NK-92 (cell line): ENCODE measurements around the gene IGFL4.

Experiments used
- DNase-seq: peaks from one replicate; lab custom pipeline; 2025; ENCODE audit not compliant: unreplicated experiment; lab: John Stamatoyannopoulos, UW

IGFL4 gene

GRCh38 chr19:46065486-46066071 is 24.8 kb upstream of the IGFL4 start:
- DNase-seq: no peak

GRCh38 chr19:46063201-46063600 is 22.4 kb upstream of the IGFL4 start:
- no peak for DNase-seq

- no peak for DNase-seq
Observed at GRCh38 chr19:46060012-46060411, 19.2 kb upstream of the IGFL4 start.

- no peak for DNase-seq
Observed at GRCh38 chr19:46058778-46059177, 18.0 kb upstream of the IGFL4 start.

- DNase-seq: no peak
Observed at GRCh38 chr19:46056536-46056935, 15.7 kb upstream of the IGFL4 start.

- no peak for DNase-seq
Observed at GRCh38 chr19:46052896-46053295, 12.1 kb upstream of the IGFL4 start.

DNA sequence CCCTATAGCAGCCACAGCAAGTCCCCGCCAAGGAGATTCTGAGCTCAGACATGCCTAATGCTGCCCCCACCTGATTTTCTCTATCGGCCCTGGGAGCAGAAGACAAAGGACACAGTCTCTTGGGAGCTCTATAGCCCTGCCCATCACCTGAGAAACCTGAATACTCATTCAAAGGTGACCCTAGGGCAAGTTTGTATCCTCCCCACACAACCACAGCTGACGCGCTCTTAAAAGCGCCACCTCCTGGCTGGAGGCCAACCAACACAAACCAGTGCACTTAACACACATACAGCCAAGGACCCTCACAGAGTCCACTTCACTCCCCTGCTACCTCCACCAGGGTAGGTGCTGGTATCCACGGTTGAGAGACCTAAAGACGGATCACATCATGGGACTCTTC is 8.8 kb upstream of the IGFL4 start:
- no peak for DNase-seq

GRCh38 chr19:46043519-46043918 is 2.7 kb upstream of the IGFL4 start:
- no peak for DNase-seq

- no peak for DNase-seq
Observed at GRCh38 chr19:46042252-46042883, 1.6 kb upstream of the IGFL4 start.

- no peak for DNase-seq
Observed at GRCh38 chr19:46040125-46040524, 677 bp downstream of the IGFL4 start.

DNA sequence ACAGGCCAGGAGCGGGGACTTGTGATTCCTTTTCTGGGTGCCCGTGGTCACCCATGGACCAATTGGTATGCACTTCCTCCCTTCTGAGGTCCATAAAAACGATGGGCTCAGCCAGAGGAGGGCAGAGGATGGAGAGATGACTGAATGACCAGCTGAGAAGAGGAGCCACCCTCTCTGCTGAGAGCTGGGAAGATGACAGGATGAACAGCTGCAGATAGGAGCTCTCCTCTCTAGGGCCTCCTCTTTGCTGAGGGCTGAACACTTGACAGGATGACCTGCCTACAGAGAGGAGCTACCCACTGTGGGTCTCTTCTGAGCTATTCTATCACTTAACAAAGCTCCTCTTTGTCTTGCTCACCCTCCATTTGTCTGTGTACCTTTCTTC is 4.1 kb downstream of the IGFL4 start:
- no peak for DNase-seq

DNA sequence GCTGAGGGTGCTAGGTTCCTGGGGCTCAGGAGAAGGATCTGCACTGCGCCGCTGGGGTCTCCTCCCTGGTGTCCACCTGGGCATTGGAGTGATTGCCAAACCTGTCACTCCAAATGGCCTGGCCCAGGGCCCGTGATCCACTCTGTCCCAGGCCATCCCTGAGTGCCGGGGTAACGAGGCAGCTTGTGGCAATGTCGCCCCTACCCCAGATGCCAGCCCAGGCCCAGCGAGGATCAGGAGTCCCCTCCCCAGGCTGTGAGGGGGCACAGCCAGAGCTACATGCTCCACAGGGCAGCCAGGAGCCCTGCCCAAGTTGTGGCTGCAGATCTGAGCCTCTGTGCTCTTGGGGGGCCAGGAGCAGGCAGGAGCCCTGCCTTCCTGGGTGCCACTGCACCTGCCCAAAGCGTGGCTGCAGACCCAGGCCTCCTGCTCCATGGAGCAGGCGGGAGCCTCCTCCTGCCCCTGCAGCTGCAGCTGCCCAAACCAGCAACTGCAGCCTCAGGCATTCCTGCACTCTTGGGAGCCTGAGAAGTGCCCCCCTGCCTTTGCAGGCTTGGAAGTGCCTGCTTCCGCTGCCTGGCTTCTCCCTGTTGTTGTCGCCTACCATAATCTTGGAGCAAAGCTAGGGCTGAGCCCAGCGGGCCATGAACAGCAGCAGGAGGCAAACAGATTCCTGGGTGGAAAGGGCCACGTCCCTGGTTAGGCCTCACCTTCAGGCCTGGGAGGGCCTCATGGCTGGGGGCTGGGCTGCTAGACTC is 4.6 kb downstream of the IGFL4 start:
- no peak for DNase-seq

DNA sequence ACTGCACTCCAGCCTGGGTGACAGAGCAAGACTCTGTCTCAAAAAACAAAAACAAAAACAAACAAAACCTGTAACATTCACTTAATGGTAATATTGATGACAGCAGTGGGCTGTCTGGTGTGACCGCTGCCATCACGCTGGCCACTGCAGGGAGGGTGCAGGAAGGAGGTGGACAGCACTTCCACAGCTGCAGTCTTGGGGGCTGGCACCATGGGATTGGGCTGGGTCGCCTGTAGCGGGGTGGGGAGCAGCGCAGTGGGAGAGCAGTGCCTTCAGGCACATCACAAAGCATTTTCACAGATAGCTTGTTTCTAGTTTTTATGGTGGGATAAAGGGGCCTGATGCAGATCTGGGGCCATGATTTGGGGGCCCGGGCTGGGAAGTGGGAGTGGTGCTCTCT is 5.3 kb downstream of the IGFL4 start:
- no peak for DNase-seq

GRCh38 chr19:46033401-46033800 is 7.4 kb downstream of the IGFL4 start:
- DNase-seq: no peak

DNA sequence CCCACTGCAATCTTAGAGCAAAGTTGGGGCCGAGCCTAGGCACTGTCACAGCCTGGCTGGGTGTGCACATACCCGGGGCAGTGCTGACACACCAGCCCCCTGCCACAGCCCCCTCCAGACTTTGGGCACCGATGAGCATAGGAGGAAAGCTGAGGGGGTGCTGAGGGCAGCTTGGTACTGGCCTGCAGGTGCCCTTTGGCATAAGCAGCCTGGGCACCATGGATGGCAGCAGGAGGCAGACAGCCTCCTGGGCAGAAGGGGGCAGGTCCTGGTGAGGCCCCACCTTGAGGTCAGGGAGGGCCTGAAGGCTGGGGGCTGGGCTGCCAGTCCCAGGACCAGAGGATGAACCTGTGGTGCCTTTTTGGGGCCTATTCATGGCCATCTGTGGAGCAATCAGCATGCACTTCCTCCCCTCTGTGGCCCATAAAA is 8.2 kb downstream of the IGFL4 start:
- no peak for DNase-seq

- no peak for DNase-seq
Observed at GRCh38 chr19:46031781-46032596, 8.8 kb downstream of the IGFL4 start.

DNA sequence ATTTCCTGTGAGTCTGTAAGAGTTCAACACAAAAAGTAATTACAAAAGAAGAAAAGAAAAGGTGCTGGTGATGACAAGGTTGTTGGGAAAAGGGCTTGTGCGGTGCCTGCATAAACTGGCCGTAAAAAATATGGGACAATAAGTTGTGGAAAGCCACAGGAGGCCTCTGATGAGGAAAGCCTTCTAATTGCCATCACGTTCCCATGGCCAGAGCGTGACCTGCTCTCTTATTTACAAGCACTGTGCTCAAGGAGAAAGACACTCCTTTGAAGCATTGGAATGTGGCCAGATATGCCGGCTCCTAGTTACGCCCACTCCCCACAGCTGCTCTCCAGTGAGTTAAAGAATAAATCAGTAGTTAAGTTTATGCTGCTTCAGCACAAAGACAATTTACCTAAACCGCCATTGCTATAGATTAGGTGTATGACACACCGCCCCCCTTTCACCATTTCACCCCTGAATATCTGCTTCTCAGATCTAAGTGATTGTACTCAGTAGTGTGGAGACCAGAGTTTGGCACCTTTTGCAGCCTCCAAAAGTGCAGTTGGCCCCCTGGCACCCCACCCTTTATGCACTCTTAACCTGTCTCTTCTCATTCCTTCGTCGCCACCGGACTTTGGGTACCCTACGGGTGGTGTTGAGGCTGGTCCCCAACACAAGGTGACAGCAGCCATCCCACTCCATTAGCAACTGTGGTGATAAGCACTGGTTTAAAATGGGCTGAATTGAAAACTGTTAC is 9.8 kb downstream of the IGFL4 start:
- DNase-seq: no peak

GRCh38 chr19:46025835-46026234 is 15.0 kb downstream of the IGFL4 start:
- DNase-seq: no peak

DNA sequence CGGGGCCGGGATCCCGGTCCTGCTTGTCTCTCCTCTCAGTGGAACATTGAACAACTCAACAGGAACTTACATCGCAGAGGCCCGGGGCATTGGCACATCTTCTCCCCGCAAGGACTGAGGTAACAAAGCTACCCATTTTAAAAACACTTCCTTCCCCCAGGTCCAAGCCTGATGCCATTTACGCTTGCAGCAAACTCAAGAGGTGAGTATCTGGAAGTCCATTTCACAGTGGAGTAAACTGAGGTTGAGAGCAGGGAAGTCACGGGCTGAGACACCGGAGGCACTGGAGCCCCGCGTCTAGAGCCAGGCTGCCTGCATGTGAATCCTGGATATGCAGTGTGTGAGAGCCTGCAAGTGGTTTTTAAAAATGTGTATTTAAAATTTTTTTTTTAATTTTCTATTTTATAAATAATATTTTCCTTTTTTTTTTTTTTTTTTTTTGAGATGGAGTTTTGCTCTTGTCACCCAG is 17.5 kb downstream of the IGFL4 start:
- no peak for DNase-seq

- no peak for DNase-seq
Observed at GRCh38 chr19:46022431-46023310, 18.1 kb downstream of the IGFL4 start, which contains the start of gene PGLYRP1. PGLYRP1 (minus strand) TSS chr19:46023053; CDS start chr19:46023021, 32 bp downstream.
